ENCODE results near the gene KLK3. TPM values are rescaled to one million over a fixed set of nuclear protein-coding genes. Genes with fewer than 3 reads are reported as not detected.

The KLK3 gene
- polyA plus RNA-seq, 2 of the 4 experiments (the other 2 are of a cell fraction): not detected

DNA sequence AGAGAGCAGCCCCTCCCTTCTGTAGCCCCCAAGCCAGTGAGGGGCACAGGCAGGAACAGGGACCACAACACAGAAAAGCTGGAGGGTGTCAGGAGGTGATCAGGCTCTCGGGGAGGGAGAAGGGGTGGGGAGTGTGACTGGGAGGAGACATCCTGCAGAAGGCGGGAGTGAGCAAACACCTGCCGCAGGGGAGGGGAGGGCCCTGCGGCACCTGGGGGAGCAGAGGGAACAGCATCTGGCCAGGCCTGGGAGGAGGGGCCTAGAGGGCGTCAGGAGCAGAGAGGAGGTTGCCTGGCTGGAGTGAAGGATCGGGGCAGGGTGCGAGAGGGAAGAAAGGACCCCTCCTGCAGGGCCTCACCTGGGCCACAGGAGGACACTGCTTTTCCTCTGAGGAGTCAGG, 4.2 kb downstream of the KLK3 start:
- H3K9me3 ChIP-seq: peaks cover 18% of the 10 kb centered on the region
- no peak overlapping the region for H3K4me3 ChIP-seq
- no peak for ATAC-seq
- no peak overlapping the region for H3K27ac ChIP-seq
- WGBS (ENCODE audit: missing lambda C conversion rate): 18% methylated on average over 7 of the region's 7 CpGs
- FAIRE-seq: no peak
- no peak for DNase-seq (ENCODE audit: low read depth in 1 of 2, low spot score in 1 of 2)
- H3K4me1 ChIP-seq: no peaks in the 10 kb centered on the region
- CTCF ChIA-PET: interaction anchor here (1.3 kb wide), 1 partner anchor 10 kb away, joined by 3 read pairs; no protein-coding TSS in a partner anchor
- TF ChIP-seq HOXB13 (CRISPR knock-in tag; IDR thresholded peaks at IDR 0.05; ENCODE audit: low read depth): no peak
- TF ChIP-seq SMC3 (IDR thresholded peaks at IDR 0.05): no peak
- TF ChIP-seq, protein P1, sequence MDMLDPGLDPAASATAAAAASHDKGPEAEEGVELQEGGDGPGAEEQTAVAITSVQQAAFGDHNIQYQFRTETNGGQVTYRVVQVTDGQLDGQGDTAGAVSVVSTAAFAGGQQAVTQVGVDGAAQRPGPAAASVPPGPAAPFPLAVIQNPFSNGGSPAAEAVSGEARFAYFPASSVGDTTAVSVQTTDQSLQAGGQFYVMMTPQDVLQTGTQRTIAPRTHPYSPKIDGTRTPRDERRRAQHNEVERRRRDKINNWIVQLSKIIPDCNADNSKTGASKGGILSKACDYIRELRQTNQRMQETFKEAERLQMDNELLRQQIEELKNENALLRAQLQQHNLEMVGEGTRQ (IDR thresholded peaks at IDR 0.05): no peak
- TF ChIP-seq, protein P2, sequence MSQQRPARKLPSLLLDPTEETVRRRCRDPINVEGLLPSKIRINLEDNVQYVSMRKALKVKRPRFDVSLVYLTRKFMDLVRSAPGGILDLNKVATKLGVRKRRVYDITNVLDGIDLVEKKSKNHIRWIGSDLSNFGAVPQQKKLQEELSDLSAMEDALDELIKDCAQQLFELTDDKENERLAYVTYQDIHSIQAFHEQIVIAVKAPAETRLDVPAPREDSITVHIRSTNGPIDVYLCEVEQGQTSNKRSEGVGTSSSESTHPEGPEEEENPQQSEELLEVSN (IDR thresholded peaks at IDR 0.05; ENCODE audit: borderline replicate concordance, low read depth): no peak
- no peak for TF ChIP-seq PHF8 (IDR thresholded peaks at IDR 0.05; ENCODE audit: borderline replicate concordance, low read depth)
- TF ChIP-seq, protein P3, sequence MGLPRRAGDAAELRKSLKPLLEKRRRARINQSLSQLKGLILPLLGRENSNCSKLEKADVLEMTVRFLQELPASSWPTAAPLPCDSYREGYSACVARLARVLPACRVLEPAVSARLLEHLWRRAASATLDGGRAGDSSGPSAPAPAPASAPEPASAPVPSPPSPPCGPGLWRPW (IDR thresholded peaks at IDR 0.05): no peak
- TF ChIP-seq ZC3H11A (IDR thresholded peaks at IDR 0.05): no peak
- TF ChIP-seq CEBPB (IDR thresholded peaks at IDR 0.05): no peak
- TF ChIP-seq CBX8 (IDR thresholded peaks at IDR 0.05): no peak
- TF ChIP-seq ZFP36 (IDR thresholded peaks at IDR 0.05; ENCODE audit: borderline replicate concordance, partially characterized antibody): no peak
- TF ChIP-seq, protein P4, sequence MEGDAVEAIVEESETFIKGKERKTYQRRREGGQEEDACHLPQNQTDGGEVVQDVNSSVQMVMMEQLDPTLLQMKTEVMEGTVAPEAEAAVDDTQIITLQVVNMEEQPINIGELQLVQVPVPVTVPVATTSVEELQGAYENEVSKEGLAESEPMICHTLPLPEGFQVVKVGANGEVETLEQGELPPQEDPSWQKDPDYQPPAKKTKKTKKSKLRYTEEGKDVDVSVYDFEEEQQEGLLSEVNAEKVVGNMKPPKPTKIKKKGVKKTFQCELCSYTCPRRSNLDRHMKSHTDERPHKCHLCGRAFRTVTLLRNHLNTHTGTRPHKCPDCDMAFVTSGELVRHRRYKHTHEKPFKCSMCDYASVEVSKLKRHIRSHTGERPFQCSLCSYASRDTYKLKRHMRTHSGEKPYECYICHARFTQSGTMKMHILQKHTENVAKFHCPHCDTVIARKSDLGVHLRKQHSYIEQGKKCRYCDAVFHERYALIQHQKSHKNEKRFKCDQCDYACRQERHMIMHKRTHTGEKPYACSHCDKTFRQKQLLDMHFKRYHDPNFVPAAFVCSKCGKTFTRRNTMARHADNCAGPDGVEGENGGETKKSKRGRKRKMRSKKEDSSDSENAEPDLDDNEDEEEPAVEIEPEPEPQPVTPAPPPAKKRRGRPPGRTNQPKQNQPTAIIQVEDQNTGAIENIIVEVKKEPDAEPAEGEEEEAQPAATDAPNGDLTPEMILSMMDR (IDR thresholded peaks at IDR 0.05): no peak
- TF ChIP-seq RAD21 (conservative IDR thresholded peaks at IDR 0.05 in 1 of 2, IDR thresholded peaks at IDR 0.05 in 1 of 2): no peak
- TF ChIP-seq HOXA7 (CRISPR knock-in tag; IDR thresholded peaks at IDR 0.05): no peak
- TF ChIP-seq JUN (IDR thresholded peaks at IDR 0.05): no peak
- TF ChIP-seq TP53 (CRISPR knock-in tag; IDR thresholded peaks at IDR 0.05): no peak
- TF ChIP-seq TFCP2L1 (CRISPR knock-in tag; IDR thresholded peaks at IDR 0.05): no peak
- TF ChIP-seq FOSL2 (IDR thresholded peaks at IDR 0.05): no peak
- no peak for TF ChIP-seq FOSL2 (CRISPR knock-in tag; IDR thresholded peaks at IDR 0.05)
- TF ChIP-seq POLR2AphosphoS2 (conservative IDR thresholded peaks at IDR 0.05; ENCODE audit: low read length): no peak
- TF ChIP-seq KDM5A (IDR thresholded peaks at IDR 0.05): no peak
- no peak for TF ChIP-seq FOXS1 (CRISPR knock-in tag; IDR thresholded peaks at IDR 0.05)
- POLR2A ChIA-PET: no interaction called here
- H3K4me2 ChIP-seq: no peak overlapping the region

DNA sequence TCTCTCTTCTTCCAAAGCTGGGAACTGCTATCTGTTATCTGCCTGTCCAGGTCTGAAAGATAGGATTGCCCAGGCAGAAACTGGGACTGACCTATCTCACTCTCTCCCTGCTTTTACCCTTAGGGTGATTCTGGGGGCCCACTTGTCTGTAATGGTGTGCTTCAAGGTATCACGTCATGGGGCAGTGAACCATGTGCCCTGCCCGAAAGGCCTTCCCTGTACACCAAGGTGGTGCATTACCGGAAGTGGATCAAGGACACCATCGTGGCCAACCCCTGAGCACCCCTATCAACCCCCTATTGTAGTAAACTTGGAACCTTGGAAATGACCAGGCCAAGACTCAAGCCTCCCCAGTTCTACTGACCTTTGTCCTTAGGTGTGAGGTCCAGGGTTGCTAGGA, 5.1 kb downstream of the KLK3 start:
- FAIRE-seq (no peak), ATAC-seq (no peak), DNase-seq (ENCODE audit: low read depth in 1 of 2, low spot score in 1 of 2) (no peak)
- WGBS (ENCODE audit: missing lambda C conversion rate): 21% methylated on average over 3 of the region's 4 CpGs
- CTCF ChIA-PET: interaction anchor here (2.9 kb wide), 1 partner anchor 62 kb away, joined by 13 read pairs; no protein-coding TSS in a partner anchor
- TF ChIP-seq, protein P3 (IDR thresholded peaks at IDR 0.05): no peak
- TF ChIP-seq ESRRA (IDR thresholded peaks at IDR 0.05; ENCODE audit: borderline replicate concordance, low read length) (no peak), SREBF2 (IDR thresholded peaks at IDR 0.05) (no peak), POLR2AphosphoS2 (conservative IDR thresholded peaks at IDR 0.05; ENCODE audit: low read length) (no peak), EHF (CRISPR knock-in tag; IDR thresholded peaks at IDR 0.05) (no peak), RFX5 (IDR thresholded peaks at IDR 0.05) (no peak), JUNB (IDR thresholded peaks at IDR 0.05) (no peak)
- Histone ChIP-seq H3K4me2 (no peak overlapping the region), H3K27ac (no peak overlapping the region), H3K4me3 (no peak overlapping the region), H3K4me1 (no peaks in the 10 kb centered on the region), H3K9me3 (peaks cover 18% of the 10 kb centered on the region)
- POLR2A ChIA-PET: no interaction called here

Measured in A549 (cell line).